Esophagus muscularis mucosa (tissue), 3 donors: ENCODE data around the gene TMEM218.

Experiments
- EP300 ChIP-seq: sonication (generic); formaldehyde crosslinking; IDR thresholded peaks from one replicate; pipeline ENCODE4 v1.6.1; 2017; ENCODE audit warnings: antibody characterized with exemption
- TF ChIP-seq, protein P1 (sequence below), 3 experiments: fragments of 200-600 bp in 2 of 3; fragments of 450-650 bp in 1 of 3; sonication (generic) in 2 of 3; IDR thresholded peaks; one replicate each; pipeline ENCODE4 v1.5.1; 2017 to 2019; ENCODE audit warnings: antibody characterized with exemption in 3 of 3, mild to moderate bottlenecking in 2 of 3, moderate library complexity in 1 of 3

DNA sequence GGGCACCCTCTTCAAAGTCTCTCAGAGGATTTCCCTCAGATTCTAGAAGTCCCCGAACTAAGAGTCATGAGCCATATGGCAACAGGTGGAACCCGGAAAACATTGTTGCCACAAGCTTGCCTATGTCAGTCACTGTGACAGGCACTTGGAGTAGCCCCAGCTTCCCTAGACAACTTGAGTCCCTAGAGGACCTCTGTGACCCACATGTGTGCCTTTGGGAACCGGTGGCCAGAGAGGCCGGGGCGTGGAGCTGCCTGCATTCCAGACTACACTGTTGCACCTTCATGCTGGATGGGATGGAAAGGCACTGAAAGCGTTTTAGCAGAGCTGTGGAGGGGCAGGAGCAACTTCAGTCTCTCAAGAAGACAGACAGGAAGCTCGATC lies 36.2 kb downstream of the TMEM218 start:
- TF ChIP-seq, protein P1, sequence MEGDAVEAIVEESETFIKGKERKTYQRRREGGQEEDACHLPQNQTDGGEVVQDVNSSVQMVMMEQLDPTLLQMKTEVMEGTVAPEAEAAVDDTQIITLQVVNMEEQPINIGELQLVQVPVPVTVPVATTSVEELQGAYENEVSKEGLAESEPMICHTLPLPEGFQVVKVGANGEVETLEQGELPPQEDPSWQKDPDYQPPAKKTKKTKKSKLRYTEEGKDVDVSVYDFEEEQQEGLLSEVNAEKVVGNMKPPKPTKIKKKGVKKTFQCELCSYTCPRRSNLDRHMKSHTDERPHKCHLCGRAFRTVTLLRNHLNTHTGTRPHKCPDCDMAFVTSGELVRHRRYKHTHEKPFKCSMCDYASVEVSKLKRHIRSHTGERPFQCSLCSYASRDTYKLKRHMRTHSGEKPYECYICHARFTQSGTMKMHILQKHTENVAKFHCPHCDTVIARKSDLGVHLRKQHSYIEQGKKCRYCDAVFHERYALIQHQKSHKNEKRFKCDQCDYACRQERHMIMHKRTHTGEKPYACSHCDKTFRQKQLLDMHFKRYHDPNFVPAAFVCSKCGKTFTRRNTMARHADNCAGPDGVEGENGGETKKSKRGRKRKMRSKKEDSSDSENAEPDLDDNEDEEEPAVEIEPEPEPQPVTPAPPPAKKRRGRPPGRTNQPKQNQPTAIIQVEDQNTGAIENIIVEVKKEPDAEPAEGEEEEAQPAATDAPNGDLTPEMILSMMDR (IDR thresholded peaks at IDR 0.05): no peak
- no peak for TF ChIP-seq EP300
